KOPT-K1 (cell line): ENCODE results near the gene CCP110.
A peak's percentile ranks its signal among the peaks of the same experiment; 100 is the strongest.

Experiments used
- H3K27ac ChIP-seq: fragments of 200-600 bp; sonication (generic); 2 replicates; pipeline ENCODE4 v1.5.1; 2016; ENCODE audit warnings: antibody characterized with exemption, mild to moderate bottlenecking, low read depth, low read length; ENCODE audit not compliant: poor library complexity, severe bottlenecking
- H3K36me3 ChIP-seq: fragments of 200-600 bp; sonication (generic); 2 replicates; pipeline ENCODE4 v1.5.1; 2017; ENCODE audit warnings: antibody characterized with exemption, mild to moderate bottlenecking, low read length, moderate library complexity; ENCODE audit not compliant: insufficient read depth
- H3K9me3 ChIP-seq: fragments of 200-600 bp; sonication (generic); 2 replicates; pipeline ENCODE4 v1.5.1; 2017; ENCODE audit warnings: antibody characterized with exemption, low read length, mild to moderate bottlenecking; ENCODE audit not compliant: insufficient read depth, poor library complexity, severe bottlenecking

CCP110 gene

GRCh38 chr16:19499006-19499405 is 24.7 kb upstream of the CCP110 start:
- Histone ChIP-seq H3K9me3 (no peaks in the 10 kb centered on the region), H3K27ac (no peak overlapping the region), H3K36me3 (peaks cover 59% of the 10 kb centered on the region)

GRCh38 chr16:19499481-19499880 is 24.3 kb upstream of the CCP110 start:
- H3K9me3 ChIP-seq, result no peaks in the 10 kb centered on the region
- H3K27ac ChIP-seq, result no peak overlapping the region
- peaks cover 63% of the 10 kb centered on the region for H3K36me3 ChIP-seq

GRCh38 chr16:19502395-19503131 is 21.2 kb upstream of the CCP110 start:
- peaks cover 92% of the 10 kb centered on the region for H3K36me3 ChIP-seq
- no peaks in the 10 kb centered on the region for H3K9me3 ChIP-seq
- no peak overlapping the region for H3K27ac ChIP-seq

- Histone ChIP-seq H3K9me3 (no peaks in the 10 kb centered on the region), H3K36me3 (peaks cover 95% of the 10 kb centered on the region), H3K27ac (no peak overlapping the region)
Observed at GRCh38 chr16:19503461-19504075, 20.2 kb upstream of the CCP110 start.

- Histone ChIP-seq H3K9me3 (no peaks in the 10 kb centered on the region), H3K36me3 (peaks cover 97% of the 10 kb centered on the region)
Observed at GRCh38 chr16:19505600-19506303, 18.0 kb upstream of the CCP110 start.

GRCh38 chr16:19506965-19507364 is 16.8 kb upstream of the CCP110 start:
- Histone ChIP-seq H3K27ac (no peak overlapping the region), H3K36me3 (peaks cover 97% of the 10 kb centered on the region), H3K9me3 (no peaks in the 10 kb centered on the region)

More at GRCh38 chr16:19505600-19506303, 18.0 kb upstream of the CCP110 start:
- no peak overlapping the region for H3K27ac ChIP-seq

GRCh38 chr16:19507867-19508266 is 15.9 kb upstream of the CCP110 start:
- H3K27ac ChIP-seq, result no peak overlapping the region
- H3K9me3 ChIP-seq, result no peaks in the 10 kb centered on the region
- peaks cover 97% of the 10 kb centered on the region for H3K36me3 ChIP-seq

GRCh38 chr16:19512297-19512696 is 11.4 kb upstream of the CCP110 start:
- Histone ChIP-seq H3K9me3 (no peaks in the 10 kb centered on the region), H3K36me3 (peaks cover 98% of the 10 kb centered on the region), H3K27ac (no peak overlapping the region)

- H3K27ac ChIP-seq, result no peak overlapping the region
- H3K36me3 ChIP-seq, result peaks cover 90% of the 10 kb centered on the region
- no peaks in the 10 kb centered on the region for H3K9me3 ChIP-seq
Observed at GRCh38 chr16:19513377-19514053, 10.2 kb upstream of the CCP110 start.

- H3K36me3 ChIP-seq, result peaks cover 72% of the 10 kb centered on the region
- H3K9me3 ChIP-seq, result no peaks in the 10 kb centered on the region
- H3K27ac ChIP-seq, result no peak overlapping the region
Observed at GRCh38 chr16:19515757-19516156, 8.0 kb upstream of the CCP110 start.

- Histone ChIP-seq H3K36me3 (peaks cover 54% of the 10 kb centered on the region), H3K9me3 (no peaks in the 10 kb centered on the region), H3K27ac (no peak overlapping the region)
Observed at GRCh38 chr16:19517424-19518089, 6.2 kb upstream of the CCP110 start.

- Histone ChIP-seq H3K9me3 (no peaks in the 10 kb centered on the region), H3K36me3 (peaks cover 45% of the 10 kb centered on the region), H3K27ac (no peak overlapping the region)
Observed at GRCh38 chr16:19518388-19518787, 5.4 kb upstream of the CCP110 start.

- Histone ChIP-seq H3K27ac (peak overlapping the region; percentile 74), H3K9me3 (no peaks in the 10 kb centered on the region)
Observed at GRCh38 chr16:19520861-19521331, 2.8 kb upstream of the CCP110 start.

GRCh38 chr16:19521471-19522396 is 2.0 kb upstream of the CCP110 start, which contains the start of gene GDE1:
Gene GDE1, minus strand, starts transcription at chr16:19522098. Its CDS starts 134 bp downstream, at chr16:19521964.
- Histone ChIP-seq H3K36me3 (peaks cover 13% of the 10 kb centered on the region), H3K9me3 (no peaks in the 10 kb centered on the region), H3K27ac (peak within 1 kb of the TSS; percentile 74)

More at GRCh38 chr16:19520861-19521331, 2.8 kb upstream of the CCP110 start:
- H3K36me3 ChIP-seq, result peaks cover 21% of the 10 kb centered on the region
